ENCODE measurements around the gene OSGIN1.

OSGIN1 gene

GRCh38 chr16:83995754-83996153 is 42.7 kb downstream of the OSGIN1 start:
- in situ Hi-C loops (cut with HindIII; ENCODE audit: low sequenced_read_pairs): no loop called here

- in situ Hi-C loops (cut with HindIII; ENCODE audit: low sequenced_read_pairs): no loop called here
Observed at GRCh38 chr16:83996481-83997252, 43.6 kb downstream of the OSGIN1 start.

GRCh38 chr16:83998091-83998490 is 45.1 kb downstream of the OSGIN1 start:
- in situ Hi-C loops (cut with HindIII; ENCODE audit: low sequenced_read_pairs): no loop called here

- in situ Hi-C loops (cut with HindIII; ENCODE audit: low sequenced_read_pairs): loop anchor here (5.0 kb wide), 1 partner anchor 66 kb away; no protein-coding TSS in a partner anchor
Observed at GRCh38 chr16:84000989-84001642, 48.1 kb downstream of the OSGIN1 start.

- in situ Hi-C loops (cut with HindIII; ENCODE audit: low sequenced_read_pairs): loop anchor here (5.0 kb wide), 1 partner anchor 66 kb away; no protein-coding TSS in a partner anchor
Observed at GRCh38 chr16:84001726-84002125, 48.7 kb downstream of the OSGIN1 start.

GRCh38 chr16:84003038-84003437 is 50.0 kb downstream of the OSGIN1 start:
- in situ Hi-C loops (cut with HindIII; ENCODE audit: low sequenced_read_pairs): loop anchor here (5.0 kb wide), 1 partner anchor 64 kb away; no protein-coding TSS in a partner anchor

GRCh38 chr16:84004442-84004841 is 51.4 kb downstream of the OSGIN1 start:
- in situ Hi-C loops (cut with HindIII; ENCODE audit: low sequenced_read_pairs): loop anchor here (5.0 kb wide), 1 partner anchor 63 kb away; no protein-coding TSS in a partner anchor

GRCh38 chr16:84005391-84005790 is 52.4 kb downstream of the OSGIN1 start:
- in situ Hi-C loops (cut with HindIII; ENCODE audit: low sequenced_read_pairs): no loop called here

GRCh38 chr16:84007520-84007919 is 54.5 kb downstream of the OSGIN1 start:
- in situ Hi-C loops (cut with HindIII; ENCODE audit: low sequenced_read_pairs): no loop called here

GRCh38 chr16:84007965-84008364 is 54.9 kb downstream of the OSGIN1 start:
- in situ Hi-C loops (cut with HindIII; ENCODE audit: low sequenced_read_pairs): no loop called here

GRCh38 chr16:84009282-84009681 is 56.2 kb downstream of the OSGIN1 start:
- in situ Hi-C loops (cut with HindIII; ENCODE audit: low sequenced_read_pairs): no loop called here

- in situ Hi-C loops (cut with HindIII; ENCODE audit: low sequenced_read_pairs): no loop called here
Observed at GRCh38 chr16:84013787-84014569, 60.9 kb downstream of the OSGIN1 start.

GRCh38 chr16:84014570-84015327 is 61.7 kb downstream of the OSGIN1 start:
- in situ Hi-C loops (cut with HindIII; ENCODE audit: low sequenced_read_pairs): no loop called here

GRCh38 chr16:84015399-84015798 is 62.4 kb downstream of the OSGIN1 start:
- in situ Hi-C loops (cut with HindIII; ENCODE audit: low sequenced_read_pairs): no loop called here
